Urothelium cell line (cell line): ENCODE data around the gene TOMM34.

ENCODE experiments used
- DNase-seq: peaks from one replicate; pipeline ENCODE4 v3.0.0; 2011; ENCODE audit warnings: low spot score, mixed read lengths
- FAIRE-seq: peaks from 2 replicates; lab custom pipeline; 2011; peaks lifted over from hg19 to GRCh38; lab: Jason Lieb, UNC

Gene TOMM34

GRCh38 chr20:44936510-44936909 is 23.7 kb downstream of the TOMM34 start:
- DNase-seq (no peak), FAIRE-seq (no peak)

- no peak for DNase-seq
- no peak for FAIRE-seq
Observed at GRCh38 chr20:44932916-44933315, 27.3 kb downstream of the TOMM34 start.

- no peak for FAIRE-seq
- no peak for DNase-seq
Observed at GRCh38 chr20:44931911-44932310, 28.3 kb downstream of the TOMM34 start.

- DNase-seq (no peak), FAIRE-seq (no peak)
Observed at GRCh38 chr20:44930517-44931168, 29.6 kb downstream of the TOMM34 start.

GRCh38 chr20:44928595-44928994 is 31.6 kb downstream of the TOMM34 start:
- DNase-seq (no peak), FAIRE-seq (no peak)

- DNase-seq (no peak), FAIRE-seq (no peak)
Observed at GRCh38 chr20:44924541-44924940, 35.7 kb downstream of the TOMM34 start.

GRCh38 chr20:44921447-44921846 is 38.8 kb downstream of the TOMM34 start:
- DNase-seq = no peak
- no peak for FAIRE-seq

- no peak for DNase-seq
- no peak for FAIRE-seq
Observed at GRCh38 chr20:44918761-44919160, 41.4 kb downstream of the TOMM34 start.

- FAIRE-seq = no peak
- DNase-seq = no peak
Observed at GRCh38 chr20:44918342-44918741, 41.9 kb downstream of the TOMM34 start.

- FAIRE-seq = no peak
Observed at GRCh38 chr20:44917399-44917798, 42.8 kb downstream of the TOMM34 start.

GRCh38 chr20:44916586-44916985 is 43.6 kb downstream of the TOMM34 start:
- no peak for FAIRE-seq
- no peak for DNase-seq

More at GRCh38 chr20:44917399-44917798, 42.8 kb downstream of the TOMM34 start:
- no peak for DNase-seq

GRCh38 chr20:44914924-44915323 is 45.3 kb downstream of the TOMM34 start:
- DNase-seq (no peak), FAIRE-seq (no peak)

GRCh38 chr20:44912189-44912588 is 48.0 kb downstream of the TOMM34 start:
- no peak for FAIRE-seq
- no peak for DNase-seq

GRCh38 chr20:44911264-44911921 is 48.8 kb downstream of the TOMM34 start:
- no peak for FAIRE-seq
- peak; percentile 92 for DNase-seq

GRCh38 chr20:44910690-44911262 is 49.4 kb downstream of the TOMM34 start:
- FAIRE-seq (no peak), DNase-seq (peak; percentile 55)

- DNase-seq = peak; percentile 97
- no peak for FAIRE-seq
Observed at GRCh38 chr20:44909872-44910689, 50.1 kb downstream of the TOMM34 start, which contains the start of gene PABPC1L. TSS of gene PABPC1L (plus strand) at chr20:44910060. CDS start at chr20:44910144, 84 bp downstream.

- DNase-seq = no peak
- no peak for FAIRE-seq
Observed at GRCh38 chr20:44908987-44909871, 51.0 kb downstream of the TOMM34 start.

GRCh38 chr20:44904377-44904776 is 55.8 kb downstream of the TOMM34 start:
- no peak for DNase-seq
- FAIRE-seq = no peak

GRCh38 chr20:44901974-44902373 is 58.2 kb downstream of the TOMM34 start:
- no peak for DNase-seq
- FAIRE-seq = no peak

GRCh38 chr20:44900231-44900854 is 59.9 kb downstream of the TOMM34 start:
- no peak for DNase-seq
- FAIRE-seq = no peak
